Renal pelvis (tissue), 4 donors: ENCODE results near the gene CEMIP. TPM values are rescaled to one million over a fixed set of nuclear protein-coding genes. Genes with fewer than 3 reads are reported as not detected.
A peak's percentile ranks its signal among the peaks of the same experiment; 100 is the strongest.

Experiments
- DNase-seq: peaks from one replicate; pipeline ENCODE4 v3.0.0-alpha.2; 2013
- polyA plus RNA-seq, 3 donors: library from polyadenylated mRNA; unstranded; fragments of 120-200 nt; gene quantifications; one replicate each; pipeline ENCODE4 v1.2.1, GENCODE V29; 2013; ENCODE audit not compliant: insufficient read length in 3 of 3

Gene CEMIP
- polyA plus RNA-seq, 3 donors, result 3.2 to 7.0 (median 6.1) TPM

DNA sequence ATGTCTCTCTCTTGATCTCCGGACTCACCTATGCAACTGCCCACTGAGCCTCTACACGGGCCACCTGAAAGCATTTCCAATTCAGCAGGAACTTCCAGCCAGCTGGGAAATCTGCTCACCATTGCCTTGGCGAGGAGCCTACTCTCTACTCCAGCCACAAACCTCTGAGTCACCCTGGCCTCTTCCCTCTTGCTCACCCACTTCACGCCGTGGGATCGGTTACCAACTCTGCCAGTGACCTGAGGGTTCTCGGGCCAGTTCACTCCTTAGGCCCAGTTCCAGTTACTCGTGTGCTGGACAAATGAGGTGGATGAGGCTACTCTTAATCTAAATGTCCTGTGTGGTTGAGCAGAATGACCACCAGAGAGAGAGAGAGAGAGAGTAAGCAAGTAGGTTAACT is 70.1 kb downstream of the CEMIP start:
- no peak for DNase-seq

DNA sequence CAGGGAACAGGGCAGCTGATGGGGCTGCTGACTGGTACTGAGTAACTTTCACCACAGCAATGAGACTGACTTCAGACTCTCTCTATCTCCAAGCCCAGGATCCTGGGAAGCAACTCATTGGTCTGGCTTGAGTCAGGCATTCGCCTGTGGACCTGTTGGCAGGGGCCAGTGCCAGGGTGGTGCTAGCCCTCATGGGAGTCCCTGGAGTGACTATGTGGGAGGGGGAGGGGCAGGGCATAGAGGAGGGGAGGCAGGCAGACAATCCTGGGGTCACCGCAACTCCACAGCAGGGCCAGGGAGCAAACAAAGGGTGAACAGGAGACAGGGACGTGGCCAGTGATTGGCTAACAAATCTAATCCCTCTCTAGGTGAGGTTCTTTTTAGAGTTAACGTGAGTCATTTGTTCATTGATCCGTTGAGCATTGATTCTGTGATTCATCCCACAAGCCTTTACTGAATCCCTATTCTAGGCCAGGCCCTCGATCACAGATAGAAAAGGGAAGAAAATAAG is 71.8 kb downstream of the CEMIP start:
- DNase-seq, result no peak

DNA sequence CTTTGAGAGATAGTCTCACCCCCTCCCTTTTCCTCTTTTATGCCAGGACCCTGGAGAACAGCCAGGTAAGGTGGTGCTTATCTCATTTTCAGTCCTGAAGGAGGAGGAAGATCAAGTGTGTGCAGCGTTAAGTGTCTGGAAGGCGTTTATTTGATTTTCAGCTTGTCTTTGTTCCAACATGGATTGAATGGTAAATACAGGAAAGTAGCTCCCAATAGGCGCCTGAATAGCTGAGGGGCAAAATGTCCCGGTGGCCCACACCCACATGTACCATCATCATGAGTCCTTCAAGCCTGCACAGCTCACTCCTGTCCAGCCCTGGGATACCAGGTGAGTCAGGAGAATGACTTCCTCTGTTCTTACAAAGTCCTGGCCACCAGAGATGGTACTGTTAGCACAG is 73.5 kb downstream of the CEMIP start:
- DNase-seq, result no peak

DNA sequence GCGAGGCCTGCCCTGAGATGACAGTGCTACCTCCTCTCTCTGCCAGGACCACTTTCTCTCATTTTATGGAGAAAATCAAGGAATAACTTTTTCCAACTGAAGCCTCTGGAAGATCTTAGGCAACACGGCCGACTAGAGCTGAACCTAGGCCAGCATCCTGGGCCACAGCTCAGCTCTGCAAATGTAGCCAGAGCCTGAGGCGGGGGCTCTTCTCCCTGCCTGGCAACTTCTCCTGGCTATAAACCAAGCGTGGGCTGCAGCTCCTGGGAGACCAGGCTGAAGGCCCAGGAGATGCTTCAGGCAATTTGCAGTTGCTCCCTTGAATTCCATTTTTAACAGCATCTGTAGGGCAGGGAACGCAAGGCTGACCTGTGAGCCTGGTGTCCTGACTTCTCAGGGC is 74.9 kb downstream of the CEMIP start:
- DNase-seq, result no peak

DNA sequence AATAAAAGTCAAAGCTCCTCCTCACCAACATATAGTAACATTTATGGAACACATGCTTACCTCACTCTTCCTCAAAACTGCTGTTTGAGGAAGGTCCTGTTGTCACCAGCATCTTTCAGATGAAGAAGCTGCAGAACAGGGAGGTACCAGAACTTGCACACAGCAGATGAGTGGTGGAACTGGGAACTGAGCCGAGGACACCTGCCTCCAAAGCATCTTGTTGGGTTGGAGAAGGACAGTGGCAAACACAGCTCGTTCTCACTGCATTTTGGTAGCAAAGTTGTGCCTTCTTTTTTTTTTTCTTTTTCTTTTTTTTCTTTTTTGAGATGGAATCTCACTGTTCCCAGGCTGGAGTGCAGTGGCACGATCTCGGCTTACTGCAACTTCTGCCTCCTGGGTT is 76.0 kb downstream of the CEMIP start:
- no peak for DNase-seq

DNA sequence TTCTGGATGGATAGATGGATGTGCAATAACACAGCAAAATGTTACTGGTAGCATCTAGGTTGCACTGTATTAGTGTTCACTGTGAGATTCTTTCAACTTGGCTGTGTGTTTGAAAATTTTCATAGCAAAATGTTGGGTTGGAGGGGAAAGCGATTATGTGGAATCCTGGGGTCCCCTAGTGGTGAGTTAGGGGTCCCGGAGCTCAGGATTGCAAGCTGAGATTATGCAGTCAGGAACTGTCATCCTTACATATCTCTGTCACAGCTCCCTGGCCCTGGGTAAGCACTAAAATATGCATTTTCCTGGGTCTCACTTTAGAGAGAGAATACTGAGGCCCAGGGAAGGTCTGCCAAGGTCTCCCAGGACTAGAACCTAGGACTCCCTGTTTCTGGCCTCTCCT is 77.2 kb downstream of the CEMIP start:
- no peak for DNase-seq

DNA sequence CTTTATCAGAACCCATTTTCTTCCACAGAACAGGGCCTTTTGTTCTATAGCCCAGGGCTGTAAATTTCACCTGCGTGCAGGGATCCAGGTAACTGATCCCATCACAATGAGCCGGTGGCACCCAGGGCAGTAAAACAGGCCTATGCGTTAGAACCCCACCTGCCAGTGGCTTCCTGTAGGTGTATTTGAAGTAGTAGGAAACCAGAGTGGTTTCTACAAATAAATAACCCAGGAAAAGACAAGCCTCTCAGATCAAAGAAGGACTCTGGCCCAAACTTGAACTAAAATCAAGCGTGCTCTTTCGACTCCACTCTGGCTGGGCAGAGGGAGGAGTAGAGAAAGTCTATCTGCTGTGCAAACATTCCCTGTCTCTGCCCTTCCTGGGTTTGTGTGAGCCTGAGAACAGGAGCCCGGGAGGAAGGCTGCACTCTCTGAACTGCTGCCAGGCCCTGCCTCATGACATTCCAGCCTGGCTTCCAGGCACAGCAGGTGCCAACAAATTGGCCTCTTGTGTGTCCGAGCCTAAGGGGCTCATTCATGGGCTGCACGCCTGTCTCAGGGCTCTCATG is 77.7 kb downstream of the CEMIP start:
- DNase-seq, result no peak

DNA sequence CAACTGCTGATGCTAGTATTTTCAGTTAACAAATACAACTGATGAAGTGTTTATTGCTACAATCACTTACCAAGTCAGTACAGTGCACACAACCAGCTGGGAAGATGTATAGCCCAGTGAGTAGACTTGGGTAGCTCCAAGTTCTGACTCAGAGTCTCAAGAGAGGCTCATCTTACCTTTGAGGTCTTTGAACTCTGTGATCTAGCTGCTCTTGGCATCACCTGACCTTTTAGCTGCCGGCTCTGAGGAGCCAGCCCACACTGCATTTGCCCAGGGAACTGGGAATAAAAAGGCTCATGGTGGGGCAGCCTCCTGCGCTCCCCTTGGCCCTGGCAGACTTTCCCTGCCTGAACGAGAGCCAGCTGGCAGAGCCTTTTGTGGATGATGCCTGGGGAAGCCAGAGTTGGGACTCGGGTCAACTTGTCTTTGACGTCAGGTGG is 82.6 kb downstream of the CEMIP start:
- no peak for DNase-seq

DNA sequence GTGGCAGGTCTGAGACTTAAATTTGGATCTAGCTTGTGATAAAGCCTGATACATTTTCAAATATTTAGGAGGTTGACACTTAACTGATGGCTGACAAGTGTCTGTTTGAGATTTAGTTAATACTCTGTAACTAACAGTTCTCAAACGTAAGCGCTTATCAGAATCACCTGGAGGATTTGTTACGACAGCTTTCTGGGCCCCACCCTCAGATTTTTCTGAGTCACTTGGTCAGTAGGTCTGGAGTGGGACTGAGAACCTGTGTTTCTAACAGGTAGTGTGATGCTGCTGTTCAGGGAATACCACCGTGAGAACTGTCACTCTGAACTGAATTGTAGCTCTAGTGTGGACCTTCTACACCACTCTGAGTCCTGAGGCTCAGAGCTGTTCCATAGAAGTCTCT is 85.5 kb downstream of the CEMIP start:
- no peak for DNase-seq

DNA sequence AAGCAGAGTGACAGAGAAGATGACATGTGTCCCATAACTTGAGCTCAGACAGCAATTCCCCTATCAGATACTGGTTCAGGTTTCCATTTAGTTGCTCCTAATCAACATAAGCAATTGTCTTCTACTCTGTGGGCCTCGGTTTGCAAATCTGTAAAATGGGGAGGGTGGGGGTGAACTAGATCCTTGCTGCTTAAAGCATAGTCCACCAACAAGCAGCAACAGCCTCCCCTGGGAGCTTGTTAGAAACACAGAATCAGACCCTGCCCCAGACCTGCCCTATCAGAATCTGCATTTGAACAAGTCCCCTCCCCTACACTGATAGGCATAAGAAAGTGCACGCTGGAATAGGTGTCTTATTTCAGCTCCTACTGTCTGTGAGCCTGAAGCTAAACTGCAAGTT is 87.8 kb downstream of the CEMIP start:
- DNase-seq, result no peak

DNA sequence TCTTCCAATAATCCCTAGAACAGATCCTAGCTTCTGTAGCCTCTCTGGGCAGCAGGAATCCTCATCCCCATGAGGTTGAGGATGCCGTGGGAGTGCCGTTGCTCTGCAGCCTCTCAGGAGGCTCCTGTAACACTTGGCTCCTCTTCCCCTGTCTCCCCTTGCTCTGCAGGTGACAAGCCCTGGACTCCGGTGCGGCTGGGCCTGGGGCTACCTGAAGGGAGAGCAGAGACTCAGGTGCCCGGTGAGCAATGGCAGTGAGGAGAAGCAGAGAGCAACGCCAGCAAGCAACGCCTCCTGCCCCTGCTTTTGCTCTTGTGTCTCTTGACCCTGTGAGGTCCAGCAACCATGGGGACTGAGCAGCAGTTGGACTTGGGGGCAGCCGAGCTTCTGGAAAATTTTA is 91.2 kb downstream of the CEMIP start:
- DNase-seq, result no peak

DNA sequence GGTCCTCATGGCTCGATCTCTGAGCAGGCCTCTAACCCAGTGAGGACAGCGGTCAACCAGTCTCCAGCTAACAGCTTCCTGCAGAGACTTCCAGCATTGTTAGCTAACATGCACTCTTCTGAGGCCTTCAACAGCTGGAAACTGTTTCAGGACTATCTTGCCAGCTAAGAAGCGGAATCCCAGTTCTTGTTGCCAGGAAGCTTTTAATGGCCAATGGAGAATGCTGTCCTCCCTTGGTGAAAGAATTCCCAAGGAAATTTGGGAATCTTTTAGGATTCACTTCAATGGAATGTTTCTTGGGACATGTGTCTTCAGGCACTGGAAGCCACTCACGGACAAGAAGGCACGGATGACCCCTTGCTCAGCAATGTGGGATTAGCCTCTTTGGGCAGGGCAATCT is 91.7 kb downstream of the CEMIP start:
- peak; percentile 30 for DNase-seq

DNA sequence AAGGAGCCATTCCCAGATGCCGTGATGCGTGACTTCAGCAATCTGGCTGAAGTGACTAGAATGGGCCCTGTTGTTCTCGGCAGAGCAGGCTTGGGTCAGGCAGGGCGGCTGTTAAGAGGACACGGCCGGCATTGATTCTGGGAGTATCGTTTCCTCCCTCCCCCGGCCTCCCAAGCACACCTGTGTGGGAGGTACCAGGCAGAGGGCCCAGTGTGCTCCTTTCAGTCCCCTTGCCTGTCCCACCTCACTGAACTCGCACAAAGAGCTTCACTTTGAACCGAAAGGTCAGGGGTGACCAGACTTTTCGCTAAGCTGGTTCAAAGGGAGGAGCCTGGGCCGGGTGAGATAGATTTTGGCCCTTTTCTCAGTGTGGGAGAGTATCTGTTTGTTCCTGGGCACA is 92.7 kb downstream of the CEMIP start:
- peak; percentile 38 for DNase-seq

DNA sequence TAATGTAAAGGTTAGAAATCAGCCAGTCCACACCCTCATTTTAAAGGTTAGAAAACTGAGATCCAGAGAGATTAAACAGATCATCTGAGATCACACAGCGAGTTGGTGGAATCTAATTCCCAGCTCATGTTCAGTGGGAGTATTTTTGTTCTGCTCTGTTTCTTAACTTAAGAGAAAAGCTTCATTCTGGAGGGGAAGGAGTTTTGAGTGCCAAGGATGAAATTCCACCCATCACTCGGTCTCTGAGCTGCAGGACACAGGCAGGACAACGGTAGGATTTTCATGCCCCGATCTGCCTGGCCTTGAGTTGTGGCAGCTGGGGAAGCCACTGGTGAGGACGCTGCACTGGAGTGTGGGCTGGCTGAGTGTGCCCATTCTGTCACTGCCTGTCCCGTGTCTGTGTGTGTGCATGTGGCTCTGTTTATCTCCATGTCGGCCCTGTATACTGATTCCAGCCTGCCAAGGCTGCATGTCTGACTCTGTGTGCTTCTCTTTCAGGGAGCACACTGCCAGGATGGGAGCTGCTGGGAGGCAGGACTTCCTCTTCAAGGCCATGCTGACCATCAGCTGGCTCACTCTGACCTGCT is 94.3 kb downstream of the CEMIP start:
- DNase-seq, result peak; percentile 26

DNA sequence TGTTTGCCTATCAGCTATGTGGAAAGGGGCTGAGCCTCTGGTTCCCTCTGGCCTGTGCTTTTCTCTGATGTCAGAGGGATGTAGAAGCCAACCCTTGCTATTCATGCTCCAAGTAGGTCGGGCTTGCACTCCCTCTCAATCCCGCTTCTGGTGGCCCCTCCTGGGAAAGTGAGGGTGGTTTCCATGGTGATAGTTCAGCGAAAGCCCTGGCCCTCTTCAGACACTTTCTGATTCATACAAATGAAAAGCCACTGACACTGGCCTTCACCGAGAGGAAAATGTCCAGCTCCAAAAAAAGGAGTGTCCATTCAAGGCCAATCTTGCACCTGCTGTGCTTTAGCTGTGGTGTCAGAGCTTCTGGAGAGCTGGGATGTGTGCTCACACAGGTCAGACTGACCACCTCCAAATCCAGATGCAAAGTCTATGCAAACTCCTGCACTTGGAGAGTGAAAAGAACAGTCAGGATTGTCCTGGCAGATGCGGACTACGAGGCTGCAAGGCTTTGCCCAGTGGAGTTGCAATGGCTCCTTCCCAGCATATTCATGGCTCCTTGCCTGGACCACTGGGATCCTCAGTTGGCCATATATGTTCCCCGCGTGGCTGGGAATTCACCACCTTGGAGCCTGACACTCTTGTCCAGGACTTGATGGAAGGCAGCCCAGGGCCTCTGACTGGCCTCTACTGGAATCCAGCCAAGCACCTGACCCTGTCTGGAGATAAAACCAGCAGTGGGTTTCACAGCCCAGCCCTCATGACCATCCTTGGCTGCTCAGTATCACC is 96.6 kb downstream of the CEMIP start:
- no peak for DNase-seq

DNA sequence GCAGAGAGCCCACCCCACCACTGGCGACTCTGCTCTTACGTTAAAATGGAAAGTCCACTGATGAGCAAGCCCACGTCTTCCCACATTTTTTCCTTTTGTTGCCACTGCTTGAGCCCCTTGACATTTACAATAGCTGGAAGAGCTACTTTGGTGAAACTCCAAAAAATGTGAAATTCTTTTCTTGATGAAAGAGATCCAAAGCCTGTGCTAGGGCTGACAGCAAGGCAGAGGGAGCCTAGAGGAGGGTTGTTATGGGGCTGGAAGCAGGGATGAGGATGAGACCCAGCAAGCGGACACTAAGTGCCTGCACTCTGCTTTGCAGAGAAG is 97.1 kb downstream of the CEMIP start:
- no peak for DNase-seq

DNA sequence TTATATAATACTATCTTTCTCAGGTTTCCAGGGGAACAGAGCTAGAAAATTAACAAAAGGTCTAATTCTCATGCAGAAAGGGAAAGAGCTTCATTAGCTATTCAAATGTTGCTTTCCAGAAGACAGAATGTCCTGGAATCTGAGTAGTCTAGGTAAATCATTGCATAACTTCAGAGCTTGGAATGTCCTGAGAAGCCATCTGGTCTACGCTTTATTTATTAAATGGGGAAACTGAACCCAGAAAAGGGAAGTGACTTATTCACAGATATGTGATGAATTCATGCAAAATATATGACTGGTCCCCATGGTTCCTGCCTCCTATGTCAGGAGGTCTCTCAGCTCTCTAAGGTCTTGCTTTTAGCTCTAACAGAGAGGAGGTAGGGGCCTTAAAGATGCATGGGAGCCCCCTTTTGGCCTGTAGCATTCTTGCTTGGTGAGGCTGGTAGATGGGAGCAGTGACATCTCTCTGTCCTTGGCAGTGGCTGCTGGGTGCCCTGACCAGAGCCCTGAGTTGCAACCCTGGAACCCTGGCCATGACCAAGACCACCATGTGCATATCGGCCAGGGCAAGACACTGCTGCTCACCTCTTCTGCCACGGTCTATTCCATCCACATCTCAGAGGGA is 99.2 kb downstream of the CEMIP start:
- no peak for DNase-seq

DNA sequence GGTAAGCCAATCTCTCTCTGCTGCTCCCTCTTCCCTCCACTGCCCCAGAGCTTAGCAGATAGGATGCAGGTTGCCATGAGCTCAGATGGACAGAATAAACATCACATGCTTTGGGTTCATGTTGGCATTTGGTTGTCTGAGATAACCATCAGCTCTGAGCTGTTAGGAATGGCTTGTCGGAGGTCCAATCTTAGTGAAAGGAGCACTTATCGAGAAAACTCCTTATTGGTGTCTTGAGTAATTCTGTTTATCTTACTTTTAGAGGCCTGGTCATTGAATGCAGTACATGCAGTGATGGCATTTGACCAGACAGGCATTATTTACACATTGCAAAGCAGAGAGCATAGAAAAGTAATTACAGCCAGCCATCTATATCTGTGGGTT is 99.7 kb downstream of the CEMIP start:
- DNase-seq, result no peak

DNA sequence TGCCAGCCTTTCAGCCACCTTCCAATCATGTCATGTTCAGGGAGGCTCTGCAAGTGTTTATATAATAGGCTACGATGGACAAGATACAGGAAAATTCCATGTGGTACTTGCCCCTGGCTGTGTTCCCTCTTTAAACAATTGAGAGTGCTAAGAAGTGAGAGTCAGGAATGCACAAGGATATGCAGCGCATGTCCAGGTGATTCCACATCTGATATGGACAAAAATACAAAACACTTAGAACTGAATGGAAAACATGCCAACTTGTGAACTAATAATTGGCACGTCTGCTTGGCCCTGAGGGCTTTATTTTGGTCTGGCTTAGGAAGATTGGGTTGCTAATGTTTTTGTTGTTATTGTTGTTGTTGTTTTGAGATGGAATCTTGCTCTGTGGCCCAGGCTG is 100.9 kb downstream of the CEMIP start:
- DNase-seq, result no peak

DNA sequence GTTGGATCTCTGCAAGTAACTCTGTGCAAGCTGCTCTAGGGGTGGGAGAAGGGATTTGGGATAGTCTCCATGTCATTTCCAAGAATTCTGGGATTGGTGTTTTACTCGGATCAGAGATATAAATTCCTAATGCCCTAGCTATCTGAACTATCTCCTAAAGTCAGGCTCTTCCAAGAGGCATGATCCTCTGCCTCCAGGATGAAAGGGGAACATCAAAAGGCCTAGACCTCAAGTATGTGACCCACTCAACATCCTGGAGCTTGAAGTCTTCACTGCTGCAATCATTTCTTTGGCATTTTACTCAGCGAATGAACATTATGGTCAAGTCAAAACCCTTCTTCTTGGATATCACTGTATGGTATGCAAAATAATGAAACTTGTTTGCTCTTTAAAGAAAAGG is 104.5 kb downstream of the CEMIP start:
- DNase-seq, result no peak

DNA sequence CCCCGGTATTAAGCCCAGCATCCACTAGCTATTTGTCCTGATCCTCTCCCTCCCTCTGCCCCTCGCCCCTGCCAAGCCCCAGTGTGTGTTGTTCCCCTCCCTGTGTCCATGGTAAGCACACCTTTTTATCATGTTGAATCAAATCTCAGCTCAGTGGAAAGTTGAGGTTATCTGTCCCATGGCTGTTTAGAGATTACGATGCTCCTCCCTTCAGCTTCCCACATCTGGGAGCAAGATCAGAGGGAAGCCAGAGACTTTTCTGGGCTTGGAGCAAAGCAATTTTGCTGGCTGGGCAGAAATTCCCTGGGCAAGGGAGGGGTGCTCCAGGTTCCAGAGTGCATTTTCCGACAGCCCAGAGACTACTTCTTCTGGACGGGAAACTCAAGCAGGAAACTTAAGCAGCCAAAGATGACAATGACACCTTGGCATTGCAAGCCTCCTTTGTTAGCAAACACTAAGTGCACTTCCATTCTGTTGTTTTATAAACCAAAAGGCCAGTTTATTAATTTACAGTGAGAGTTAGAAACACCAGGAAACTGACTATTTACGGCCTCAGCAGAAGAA is 105.9 kb downstream of the CEMIP start:
- no peak for DNase-seq

DNA sequence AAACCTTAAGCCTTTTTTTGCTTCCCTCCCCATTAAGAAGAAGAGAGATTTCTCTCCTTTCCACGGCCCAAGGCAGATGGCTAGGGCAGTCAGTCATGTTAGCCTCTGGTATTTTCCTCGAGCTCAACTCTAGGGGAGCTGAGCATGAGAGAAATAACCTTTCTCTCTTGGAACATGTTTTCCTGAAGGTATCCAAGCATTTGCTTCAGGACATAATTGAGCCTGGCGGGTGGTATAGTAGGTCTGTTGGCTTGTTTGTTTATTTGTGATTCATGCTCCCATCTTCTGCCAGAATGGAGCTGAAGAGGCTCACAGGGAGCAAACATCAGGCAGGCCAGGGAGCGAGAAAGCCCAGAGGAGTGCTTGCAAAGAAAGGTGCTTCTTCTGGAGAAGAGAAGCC is 108.0 kb downstream of the CEMIP start:
- DNase-seq, result no peak

DNA sequence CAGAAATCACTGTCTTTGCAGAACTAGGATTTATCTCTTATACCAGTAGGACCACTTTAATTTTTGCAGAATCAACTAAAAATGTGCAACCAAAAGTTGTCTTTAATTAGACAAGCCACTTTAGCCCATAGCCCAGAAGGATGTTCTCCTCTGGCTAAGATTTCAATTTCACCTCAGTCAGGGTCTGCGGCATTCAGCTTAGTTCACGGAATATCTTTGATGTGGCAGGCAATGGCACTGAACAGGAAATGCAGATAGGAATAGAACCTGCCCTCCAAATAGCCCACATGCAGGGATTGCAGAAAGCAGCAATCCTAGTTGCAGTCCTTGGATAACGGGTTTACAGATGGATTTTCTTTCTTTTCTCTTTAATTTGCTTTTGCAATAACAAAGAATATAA is 109.7 kb downstream of the CEMIP start:
- DNase-seq, result no peak
